HepG2 (cell line): ENCODE data around the gene HTR2A. TPM values are rescaled to one million over a fixed set of nuclear protein-coding genes. Genes with fewer than 3 reads are reported as not detected.

Source experiments
- ATAC-seq: fragments of 200-7000 bp; cut with Tn5 transposase; 3 replicates; pipeline ENCODE4 v1.9.1; 2020; ENCODE audit warnings: mild to moderate bottlenecking, moderate library complexity
- BruUV-seq: library from RNA; stranded (reverse); fragments of 400-500 nt; replicated peaks from 2 replicates; lab custom pipeline; 2021; lab: Mats Ljungman, UMichigan
- CTCF ChIA-PET: fragments of 300-600 bp; formaldehyde crosslinking; extraction: SDS; loops from one replicate; lab custom pipeline; 2021; ENCODE audit warnings: low total read pairs, inconsistent platforms, low intra/inter-chr PET ratio; lab: Yijun Ruan, JAX
- POLR2A ChIA-PET: fragments of 350-600 bp; sonication (Branson Sonifier 250); formaldehyde crosslinking; loops from one replicate; lab custom pipeline; 2020; ENCODE audit warnings: antibody characterized with exemption, inconsistent platforms; lab: Yijun Ruan, JAX
- DNase-seq: peaks from one replicate; pipeline ENCODE4 v3.0.0-alpha.2; 2015; ENCODE audit warnings: low spot score
- FAIRE-seq: peaks from 3 replicates; lab custom pipeline; 2011; peaks lifted over from hg19 to GRCh38; lab: Jason Lieb, UNC
- H2AFZ ChIP-seq: one replicate; pipeline ENCODE4 v1.6.1; 2011; ENCODE audit warnings: low read length, inconsistent platforms
- H3K27ac ChIP-seq: fragments of 300-600 bp; 3 replicates; pipeline ENCODE4 v1.8.0; 2011; ENCODE audit warnings: mixed run types, mild to moderate bottlenecking, mixed read lengths, low read length, inconsistent platforms; ENCODE audit not compliant: insufficient read depth; ENCODE audit errors: extremely low read length
- H3K27me3 ChIP-seq, 2 experiments: fragments of 200-600 bp in 1 of 2; 2 replicates in 1 of 2; 3 replicates in 1 of 2; pipeline versions ENCODE4 v1.6.0 to v1.8.0; 2011; ENCODE audit warnings: low read length in 2 of 2, mild to moderate bottlenecking in 2 of 2, moderate library complexity in 2 of 2, inconsistent platforms in 1 of 2; ENCODE audit not compliant: insufficient read depth in 2 of 2, control insufficient read depth in 1 of 2
- H3K36me3 ChIP-seq, 2 experiments: fragments of 200-600 bp in 1 of 2; replicated peaks in 1 of 2; 2 replicates in 1 of 2; 3 replicates in 1 of 2; pipeline versions ENCODE4 v1.5.1 to v1.8.0; 2011; ENCODE audit warnings: low read length in 2 of 2, inconsistent platforms in 1 of 2; ENCODE audit not compliant: insufficient read depth in 2 of 2, control insufficient read depth in 1 of 2
- H3K4me1 ChIP-seq: 2 replicates; pipeline ENCODE4 v1.5.1; 2012; ENCODE audit warnings: low read length, inconsistent platforms; ENCODE audit not compliant: insufficient read depth
- H3K4me2 ChIP-seq: 2 replicates; pipeline ENCODE4 v1.6.0; 2011; ENCODE audit warnings: low read depth, low read length, inconsistent platforms
- H3K4me3 ChIP-seq, 3 experiments: fragments of 200-600 bp in 1 of 3; sonication (generic), shearing (Covaris generic) in 1 of 3; replicated peaks in 1 of 3; 2 replicates each; pipeline ENCODE4 v1.5.1; 2011 to 2016; ENCODE audit warnings: low read length in 3 of 3, inconsistent platforms in 2 of 3, low read depth in 2 of 3, mild to moderate bottlenecking in 2 of 3, control low read depth in 1 of 3, mixed read lengths in 1 of 3; ENCODE audit not compliant: insufficient read depth in 1 of 3
- H3K79me2 ChIP-seq: one replicate; pipeline ENCODE4 v1.6.1; 2011; ENCODE audit warnings: low read length, inconsistent platforms; ENCODE audit not compliant: insufficient read depth
- H3K9ac ChIP-seq: 2 replicates; pipeline ENCODE4 v1.6.0; 2011; ENCODE audit warnings: mild to moderate bottlenecking, low read depth, low read length, inconsistent platforms; ENCODE audit not compliant: insufficient read depth
- H3K9me3 ChIP-seq: 2 replicates; pipeline ENCODE4 v1.5.1; 2012; ENCODE audit warnings: mild to moderate bottlenecking, low read length
- H4K20me1 ChIP-seq: 2 replicates; pipeline ENCODE4 v1.6.0; 2011; ENCODE audit warnings: inconsistent platforms, mild to moderate bottlenecking, low read length, moderate library complexity; ENCODE audit not compliant: insufficient read depth
- MTA1 ChIP-seq: sonication (generic); formaldehyde crosslinking; IDR thresholded peaks from 2 replicates; pipeline ENCODE4 v1.4.0; 2020; ENCODE audit warnings: missing genetic modification reagents, mild to moderate bottlenecking, borderline replicate concordance
- NR2F1 ChIP-seq, 2 experiments: fragments of 450-650 bp in 1 of 2; formaldehyde crosslinking in 1 of 2; IDR thresholded peaks; 2 replicates each; pipeline versions ENCODE4 v1.5.0 to v1.6.1; 2016 to 2020; ENCODE audit warnings: mild to moderate bottlenecking in 1 of 2, missing compliant biosample characterization in 1 of 2, missing genetic modification reagents in 1 of 2, moderate library complexity in 1 of 2
- POLR2AphosphoS2 ChIP-seq: IDR thresholded peaks from 2 replicates; pipeline ENCODE4 v1.6.1; 2011; ENCODE audit warnings: low read depth, low read length, improper control_type of control experiment
- RFXAP ChIP-seq: sonication (generic); formaldehyde crosslinking; IDR thresholded peaks from 2 replicates; pipeline ENCODE4 v1.4.0; 2020; ENCODE audit warnings: missing genetic modification reagents, borderline replicate concordance
- SNAPC4 ChIP-seq: sonication (generic); formaldehyde crosslinking; IDR thresholded peaks from 2 replicates; pipeline ENCODE4 v1.4.0; 2020; ENCODE audit warnings: mild to moderate bottlenecking, missing genetic modification reagents
- ZNF446 ChIP-seq: sonication (generic); formaldehyde crosslinking; IDR thresholded peaks from 2 replicates; pipeline ENCODE4 v1.5.0; 2020; ENCODE audit warnings: mild to moderate bottlenecking, missing genetic modification reagents
- ZNF530 ChIP-seq: sonication (generic); formaldehyde crosslinking; IDR thresholded peaks from 2 replicates; pipeline ENCODE4 v1.5.0; 2020; ENCODE audit warnings: low read depth, mild to moderate bottlenecking, missing genetic modification reagents
- ZNF619 ChIP-seq: sonication (generic); formaldehyde crosslinking; IDR thresholded peaks from 2 replicates; pipeline ENCODE4 v1.4.0; 2020; ENCODE audit warnings: mild to moderate bottlenecking, missing genetic modification reagents
- ZNF747 ChIP-seq: sonication (generic); formaldehyde crosslinking; IDR thresholded peaks from 2 replicates; pipeline ENCODE4 v1.8.1; 2023; ENCODE audit warnings: missing genetic modification reagents, mild to moderate bottlenecking, borderline replicate concordance
- WGBS: methylation state at CpG from one replicate; pipeline ENCODE4 v1.1.6; 2017; ENCODE audit warnings: low lambda C conversion rate; 5-methylcytosine and 5-hydroxymethylcytosine counted together
- in situ Hi-C: cut with HindIII; loops from 2 replicates; pipeline ENCODE4 v1.10.0; 2017; ENCODE audit warnings: low pct_unique_long_range_greater_than_20kb; ENCODE audit not compliant: extremely low pct_ligation_motif_present
- intact Hi-C: fragments of 100-400 bp; cut with micrococcal nuclease; formaldehyde crosslinking; loops from one replicate; pipeline ENCODE4 v1.10.0; 2022; ENCODE audit not compliant: unreplicated experiment
- polyA plus RNA-seq, 8 experiments: library from polyadenylated mRNA; depleted of rRNA in 3 of 8; stranded (reverse) in 7 of 8; unstranded in 1 of 8; fragments of >200 nt; fragmentation: Illumina TruSeq in 4 of 8; extraction: Trizol in 4 of 8; gene quantifications; 2 replicates each; pipeline versions ENCODE4 v1.2.1 to v1.2.3, GENCODE V29; 2011 to 2016; ENCODE audit warnings: low read depth in 4 of 8, missing spikeins in 1 of 8, mixed read lengths in 1 of 8; ENCODE audit not compliant: insufficient read depth in 1 of 8
- total RNA-seq, 5 experiments: library from RNA; depleted of rRNA; stranded (reverse); fragments of >200 nt; fragmentation: Illumina TruSeq; extraction: Trizol; gene quantifications; 2 replicates each; pipeline ENCODE4 v1.2.3, GENCODE V29; 2016; ENCODE audit warnings: low read depth in 1 of 5

HTR2A gene
- total and polyA plus RNA-seq, 2 of the 13 experiments (the other 11 are each of a cell fraction or from before 2014, with no cell fraction given), result not detected

GRCh38 chr13:46830405-46831005 is 66.3 kb downstream of the HTR2A start (continued):
- TF ChIP-seq ZNF530 (CRISPR knock-in tag), result no peak
- no peak for TF ChIP-seq ZNF446 (CRISPR knock-in tag)
- no peak for TF ChIP-seq RFXAP (CRISPR knock-in tag)
- TF ChIP-seq MTA1 (CRISPR knock-in tag), result no peak
- TF ChIP-seq, all 625 proteins: peak for 0

GRCh38 chr13:46822551-46822950 is 74.3 kb downstream of the HTR2A start:
- no peak overlapping the region for H3K4me3 ChIP-seq
- H3K4me1 ChIP-seq, result no peaks in the 10 kb centered on the region
- no peak for DNase-seq
- H3K36me3 ChIP-seq, result no peaks in the 10 kb centered on the region
- no peak overlapping the region for H3K27ac ChIP-seq
- TF ChIP-seq NR2F1 (CRISPR knock-in tag; IDR thresholded peaks at IDR 0.05), result no peak
- TF ChIP-seq ZNF619 (CRISPR knock-in tag), result no peak
- TF ChIP-seq SNAPC4 (CRISPR knock-in tag), result no peak
- no peak for TF ChIP-seq POLR2AphosphoS2
- no peak for TF ChIP-seq ZNF747 (CRISPR knock-in tag)
- FAIRE-seq, result no peak
- H3K4me2 ChIP-seq, result no peak overlapping the region
- H3K9ac ChIP-seq, result no peak overlapping the region
- H3K79me2 ChIP-seq, result no peaks in the 10 kb centered on the region
- H4K20me1 ChIP-seq, result no peaks in the 10 kb centered on the region
- intact Hi-C loops (no loop called here), in situ Hi-C loops (no loop called here)
- 46% methylated on average over 2 of the region's 2 CpGs for WGBS
- no peak for ATAC-seq
- BruUV-seq, result no TSS peak
- ChIA-PET CTCF (no interaction called here), POLR2A (no interaction called here)
- H2AFZ ChIP-seq, result no peak overlapping the region
- peaks cover 0 to 2% of the 10 kb centered on the region in 2 experiments; a peak in 1 of 5 replicates for H3K27me3 ChIP-seq
- no peaks in the 10 kb centered on the region for H3K9me3 ChIP-seq
